ENCODE measurements around the gene MX2.

Gene MX2

DNA sequence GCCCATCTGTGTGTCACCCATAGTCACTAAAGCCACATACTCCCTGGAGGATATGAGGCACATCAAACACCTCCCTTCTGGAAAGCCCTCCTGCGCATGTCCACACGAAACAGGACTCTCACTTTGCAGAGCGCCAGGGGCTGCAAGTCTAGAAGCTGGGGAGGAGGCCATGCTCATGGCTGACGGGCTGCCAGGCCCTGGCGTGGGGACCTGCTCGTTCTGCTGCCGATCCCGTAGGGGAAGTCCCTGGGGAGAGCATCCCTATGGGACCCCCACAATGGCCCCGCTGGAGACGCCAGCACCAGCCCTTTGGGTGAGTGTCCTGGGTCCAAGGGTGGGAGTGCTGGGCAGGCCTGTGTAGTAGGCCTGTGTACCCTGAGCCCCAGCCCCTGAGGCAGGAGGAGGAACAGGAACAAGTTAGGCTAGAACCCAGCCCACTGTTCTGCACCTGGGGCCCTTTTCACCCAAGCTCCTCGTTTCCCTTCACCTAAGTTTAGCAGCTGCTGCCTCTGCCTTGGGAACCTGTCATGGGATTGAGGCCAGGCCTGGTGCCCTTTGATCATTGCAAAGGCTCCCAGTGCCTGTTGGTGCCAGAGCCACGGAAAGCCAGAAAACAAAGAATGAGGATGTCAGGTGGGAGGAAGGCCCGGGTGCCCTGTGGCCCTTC, 35.3 kb upstream of the MX2 start:
- Mint-ChIP-seq H3K4me1 (ENCODE audit: low read depth) (peaks cover 3% of the 10 kb centered on the region), H3K27me3 (peaks cover 5% of the 10 kb centered on the region), H3K4me3 (no peak overlapping the region), H3K9me3 (no peaks in the 10 kb centered on the region), H3K27ac (no peak overlapping the region), H3K36me3 (ENCODE audit: low read depth) (no peaks in the 10 kb centered on the region)
- no peak for DNase-seq

DNA sequence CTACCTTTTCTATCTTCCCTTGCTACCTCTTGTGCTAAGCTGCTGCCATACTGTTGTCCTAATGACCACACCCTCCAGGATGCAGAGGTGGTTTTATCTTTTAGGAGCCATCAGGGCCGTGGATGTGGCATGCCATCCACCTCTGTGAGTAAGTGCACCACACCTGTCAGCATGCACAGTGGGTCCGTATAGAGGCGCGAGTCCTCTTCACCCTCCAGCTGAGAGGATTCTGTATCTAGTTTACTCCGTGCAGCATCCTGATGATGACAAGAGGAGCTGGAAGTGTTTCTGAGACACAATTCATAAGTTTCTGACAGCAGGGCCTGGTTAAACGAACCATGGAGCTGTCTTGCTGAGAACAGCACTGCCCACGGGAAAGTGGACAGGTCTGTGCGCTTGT, 34.1 kb upstream of the MX2 start:
- Mint-ChIP-seq H3K27me3 (no peaks in the 10 kb centered on the region), H3K4me3 (no peak overlapping the region), H3K27ac (no peak overlapping the region), H3K9me3 (no peaks in the 10 kb centered on the region), H3K36me3 (ENCODE audit: low read depth) (no peaks in the 10 kb centered on the region), H3K4me1 (ENCODE audit: low read depth) (no peaks in the 10 kb centered on the region)
- no peak for DNase-seq

DNA sequence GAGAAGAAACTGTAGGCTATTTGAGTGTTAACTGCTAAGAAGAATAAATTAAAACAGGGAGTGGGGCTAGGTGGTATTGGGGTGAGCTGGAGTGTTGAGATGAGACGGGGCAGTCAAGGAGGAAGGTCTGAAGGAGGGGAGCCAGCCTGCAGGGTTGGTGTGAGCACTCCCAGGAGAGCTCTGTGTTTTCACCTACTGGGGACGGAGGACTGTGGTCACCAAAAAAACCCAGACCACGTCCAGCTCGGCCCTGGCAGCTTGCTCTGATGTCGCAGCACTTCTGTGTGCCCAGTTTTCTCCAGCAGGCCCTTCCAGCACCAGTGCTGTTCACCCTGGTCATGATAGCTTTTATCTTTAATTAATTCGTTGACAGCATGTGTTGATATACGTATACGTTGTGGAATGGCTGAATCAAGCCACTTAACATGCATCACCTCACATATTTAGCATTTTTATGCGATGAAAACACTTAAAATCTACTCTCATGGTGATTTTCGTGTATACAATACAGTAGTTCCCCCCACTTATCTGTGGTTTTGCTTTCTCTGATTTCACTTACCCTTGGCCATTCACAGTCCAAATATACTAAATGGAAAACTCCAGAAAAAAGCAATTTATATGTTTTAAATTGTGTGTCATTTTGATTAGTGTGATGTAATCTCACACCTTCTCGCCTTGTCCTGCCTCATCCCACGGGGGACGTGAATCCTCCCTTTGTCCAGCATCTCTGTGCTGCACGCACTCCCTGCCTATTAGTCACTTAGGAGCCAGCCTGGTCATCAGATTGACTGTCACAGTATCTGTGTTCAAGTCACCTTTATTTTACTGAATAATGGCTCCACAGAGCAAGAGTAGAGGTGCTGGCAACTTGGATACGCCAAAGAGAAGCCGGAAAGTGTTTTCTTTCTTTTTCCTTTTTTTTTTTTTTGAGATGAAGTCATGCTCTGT, 32.9 kb upstream of the MX2 start:
- H3K36me3 Mint-ChIP-seq (ENCODE audit: low read depth) = no peaks in the 10 kb centered on the region
- no peaks in the 10 kb centered on the region for H3K9me3 Mint-ChIP-seq
- H3K27me3 Mint-ChIP-seq = no peaks in the 10 kb centered on the region
- H3K4me3 Mint-ChIP-seq = no peak overlapping the region
- no peak overlapping the region for H3K27ac Mint-ChIP-seq
- no peaks in the 10 kb centered on the region for H3K4me1 Mint-ChIP-seq (ENCODE audit: low read depth)
- no peak for DNase-seq

DNA sequence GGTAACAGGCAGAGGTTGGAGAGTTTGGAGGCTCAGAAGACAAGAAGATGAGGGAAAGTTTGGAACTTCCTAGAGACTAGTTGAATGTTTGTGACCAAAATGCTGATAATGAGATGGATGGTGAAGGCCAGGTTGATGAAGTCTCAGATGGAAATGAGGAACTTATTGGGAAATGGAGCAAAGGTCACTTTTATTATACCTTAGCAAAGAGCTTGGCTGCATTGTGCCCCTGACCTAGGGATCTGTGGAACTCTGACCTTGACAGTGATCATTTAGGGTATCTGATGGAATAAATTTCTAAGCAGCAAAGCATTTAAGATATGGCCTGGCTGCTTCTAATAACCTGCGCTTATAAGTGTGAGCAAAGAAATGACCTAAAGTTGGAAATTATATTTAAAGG, 28.1 kb upstream of the MX2 start:
- Mint-ChIP-seq H3K27ac (no peak overlapping the region), H3K4me1 (ENCODE audit: low read depth) (no peaks in the 10 kb centered on the region), H3K4me3 (no peak overlapping the region), H3K27me3 (no peaks in the 10 kb centered on the region), H3K9me3 (peaks cover 9% of the 10 kb centered on the region), H3K36me3 (ENCODE audit: low read depth) (no peaks in the 10 kb centered on the region)
- DNase-seq = no peak

DNA sequence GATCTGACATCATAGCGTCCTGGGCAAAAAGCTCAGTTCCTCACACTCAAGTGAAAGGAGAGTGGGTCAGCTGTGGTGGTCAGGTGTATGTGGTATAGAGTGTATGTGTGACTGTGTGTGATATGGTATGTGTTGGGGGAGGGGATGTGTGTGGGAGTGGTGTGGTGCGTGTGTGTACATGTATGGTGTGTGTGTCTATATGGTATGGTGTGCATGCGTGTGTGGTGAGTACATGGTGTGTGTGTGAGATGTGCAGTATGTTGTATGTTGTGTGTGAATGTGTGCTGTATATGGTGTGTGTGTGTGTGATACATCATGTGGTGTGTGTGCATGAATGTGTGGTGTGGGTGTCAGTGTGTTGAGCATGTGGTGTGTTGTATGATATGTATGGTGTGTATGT, 24.3 kb upstream of the MX2 start:
- H3K4me3 Mint-ChIP-seq = no peak overlapping the region
- DNase-seq = no peak
- no peak overlapping the region for H3K27ac Mint-ChIP-seq
- H3K4me1 Mint-ChIP-seq (ENCODE audit: low read depth) = no peaks in the 10 kb centered on the region
- H3K9me3 Mint-ChIP-seq = peaks cover 15% of the 10 kb centered on the region
- H3K36me3 Mint-ChIP-seq (ENCODE audit: low read depth) = no peaks in the 10 kb centered on the region
- peaks cover 3% of the 10 kb centered on the region for H3K27me3 Mint-ChIP-seq

DNA sequence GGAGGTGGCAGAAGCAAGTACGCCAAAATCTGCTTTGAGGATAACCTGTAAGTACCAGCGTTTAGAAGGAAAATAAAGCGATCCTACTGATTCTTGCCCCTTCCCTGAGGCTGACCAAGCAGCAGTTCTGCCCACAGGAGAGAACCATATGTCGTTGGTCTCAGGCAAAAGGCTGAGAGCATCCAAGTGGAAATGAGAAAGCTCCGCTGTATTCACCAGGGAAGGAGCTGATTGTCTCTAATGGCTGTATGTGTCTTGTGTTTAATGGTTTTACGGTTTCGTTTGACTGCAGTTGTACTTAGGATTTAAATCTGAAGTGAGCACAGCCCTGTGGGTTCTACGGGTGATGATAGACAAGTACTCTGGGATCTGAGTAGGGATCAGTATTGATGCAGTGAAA, 23.4 kb upstream of the MX2 start:
- H3K27me3 Mint-ChIP-seq = peaks cover 6% of the 10 kb centered on the region
- peaks cover 15% of the 10 kb centered on the region for H3K9me3 Mint-ChIP-seq
- no peak for DNase-seq
- H3K4me1 Mint-ChIP-seq (ENCODE audit: low read depth) = no peaks in the 10 kb centered on the region
- H3K4me3 Mint-ChIP-seq = no peak overlapping the region
- H3K36me3 Mint-ChIP-seq (ENCODE audit: low read depth) = no peaks in the 10 kb centered on the region
- H3K27ac Mint-ChIP-seq = no peak overlapping the region

DNA sequence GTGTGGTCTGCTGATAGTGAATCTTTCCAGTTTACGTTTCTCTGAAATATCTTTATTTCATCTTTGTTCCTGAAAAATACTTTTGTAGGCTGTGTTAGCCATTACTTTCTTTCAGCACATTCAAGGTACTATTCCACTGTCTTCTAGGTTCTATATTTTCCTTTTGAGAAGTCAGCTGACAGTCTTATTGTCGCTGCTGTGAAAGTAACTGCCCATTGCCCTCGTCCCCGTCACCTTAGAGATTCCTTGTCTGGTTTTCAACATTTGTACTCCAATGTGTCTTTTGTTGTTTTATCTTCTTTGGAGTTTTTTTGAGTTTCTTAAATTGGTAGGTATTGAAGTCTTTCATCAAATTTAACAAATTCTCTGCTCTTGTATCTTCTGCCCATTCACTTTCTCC, 19.8 kb upstream of the MX2 start:
- Mint-ChIP-seq H3K27me3 (peaks cover 12% of the 10 kb centered on the region), H3K4me1 (ENCODE audit: low read depth) (no peaks in the 10 kb centered on the region), H3K4me3 (no peak overlapping the region), H3K9me3 (peaks cover 6% of the 10 kb centered on the region), H3K27ac (no peak overlapping the region), H3K36me3 (ENCODE audit: low read depth) (no peaks in the 10 kb centered on the region)
- DNase-seq = no peak

DNA sequence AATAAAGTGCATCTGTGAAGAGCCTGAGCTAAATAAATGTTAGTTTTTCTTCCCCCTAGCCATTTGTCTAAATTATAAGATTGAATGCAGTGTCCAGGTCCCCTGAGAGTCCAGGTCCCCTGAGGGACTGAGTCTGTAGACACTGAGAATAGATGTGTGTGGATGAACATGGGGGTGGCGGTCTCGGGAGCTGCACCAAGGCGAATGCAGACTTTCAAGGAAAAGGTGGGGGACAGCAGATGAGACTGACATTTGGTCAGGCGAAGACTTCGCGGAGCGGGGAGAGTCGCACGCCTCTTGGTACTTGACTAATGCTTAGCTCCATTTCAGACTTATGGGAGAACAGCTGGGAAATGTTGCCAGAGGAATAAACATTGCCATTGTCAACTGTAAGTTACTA, 17.7 kb upstream of the MX2 start:
- Mint-ChIP-seq H3K4me3 (no peak overlapping the region), H3K36me3 (ENCODE audit: low read depth) (no peaks in the 10 kb centered on the region), H3K4me1 (ENCODE audit: low read depth) (no peaks in the 10 kb centered on the region), H3K9me3 (peaks cover 6% of the 10 kb centered on the region), H3K27ac (no peak overlapping the region), H3K27me3 (peaks cover 16% of the 10 kb centered on the region)
- no peak for DNase-seq

DNA sequence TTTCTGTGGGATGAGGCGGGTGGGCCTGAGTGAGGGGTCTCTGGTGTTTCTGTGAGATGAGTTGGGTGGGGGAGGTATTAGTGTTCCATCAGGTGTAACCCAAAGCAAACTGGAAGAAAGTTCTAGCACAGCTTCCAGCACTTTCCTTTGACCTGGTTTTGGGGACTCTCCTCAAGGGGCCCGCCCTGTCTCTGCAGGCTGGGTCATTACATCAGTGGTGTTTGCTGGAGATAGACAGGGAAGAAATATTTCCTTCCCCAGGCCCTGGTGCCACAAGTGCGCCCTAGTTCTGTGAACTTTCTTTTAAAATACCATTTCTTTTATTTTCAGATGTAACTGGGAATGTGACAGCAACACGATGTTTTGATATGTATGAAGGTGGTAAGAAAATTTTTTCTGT, 16.5 kb upstream of the MX2 start:
- no peak overlapping the region for H3K4me3 Mint-ChIP-seq
- peaks cover 6% of the 10 kb centered on the region for H3K9me3 Mint-ChIP-seq
- no peaks in the 10 kb centered on the region for H3K36me3 Mint-ChIP-seq (ENCODE audit: low read depth)
- no peak for DNase-seq
- no peak overlapping the region for H3K27ac Mint-ChIP-seq
- H3K4me1 Mint-ChIP-seq (ENCODE audit: low read depth) = no peaks in the 10 kb centered on the region
- H3K27me3 Mint-ChIP-seq = peaks cover 17% of the 10 kb centered on the region

DNA sequence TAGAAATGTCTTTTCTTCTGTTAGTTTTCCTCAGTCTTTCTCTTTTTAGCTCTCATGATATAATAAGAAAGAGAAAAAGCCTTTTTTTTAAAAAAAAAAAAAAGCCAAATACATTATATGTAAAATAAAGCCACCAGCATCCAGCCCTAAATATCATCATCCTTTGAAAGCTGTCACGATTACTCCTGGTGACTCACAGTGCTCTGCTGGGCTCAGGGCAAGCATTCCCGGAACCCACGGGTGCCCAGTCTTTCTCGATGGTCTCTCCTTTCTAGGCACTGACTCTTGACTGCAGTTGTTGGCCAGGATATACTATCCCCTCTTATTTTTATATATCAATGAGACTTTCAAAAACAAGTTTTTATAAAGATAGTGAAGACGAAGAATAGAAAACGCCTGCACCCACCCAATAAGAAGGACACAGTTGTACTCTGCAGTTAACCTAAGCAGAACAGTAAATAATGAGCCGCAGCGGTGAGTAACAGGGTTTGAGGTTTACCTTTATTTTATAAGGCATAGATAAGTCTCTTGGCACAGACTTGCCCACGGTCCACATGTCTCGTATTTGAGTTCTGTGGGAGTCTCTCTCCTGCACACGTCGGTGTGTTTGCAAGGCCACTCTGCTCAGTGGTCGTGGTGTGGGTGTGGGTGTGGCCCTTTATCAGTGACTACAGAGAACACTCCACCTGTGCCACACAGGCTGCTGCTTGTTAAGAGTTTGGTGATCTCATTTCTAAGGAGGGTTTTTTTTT, 15.7 kb upstream of the MX2 start:
- H3K4me1 Mint-ChIP-seq (ENCODE audit: low read depth) = no peaks in the 10 kb centered on the region
- H3K27ac Mint-ChIP-seq = no peak overlapping the region
- no peaks in the 10 kb centered on the region for H3K36me3 Mint-ChIP-seq (ENCODE audit: low read depth)
- no peak overlapping the region for H3K4me3 Mint-ChIP-seq
- peaks cover 17% of the 10 kb centered on the region for H3K27me3 Mint-ChIP-seq
- DNase-seq = no peak
- peaks cover 6% of the 10 kb centered on the region for H3K9me3 Mint-ChIP-seq

DNA sequence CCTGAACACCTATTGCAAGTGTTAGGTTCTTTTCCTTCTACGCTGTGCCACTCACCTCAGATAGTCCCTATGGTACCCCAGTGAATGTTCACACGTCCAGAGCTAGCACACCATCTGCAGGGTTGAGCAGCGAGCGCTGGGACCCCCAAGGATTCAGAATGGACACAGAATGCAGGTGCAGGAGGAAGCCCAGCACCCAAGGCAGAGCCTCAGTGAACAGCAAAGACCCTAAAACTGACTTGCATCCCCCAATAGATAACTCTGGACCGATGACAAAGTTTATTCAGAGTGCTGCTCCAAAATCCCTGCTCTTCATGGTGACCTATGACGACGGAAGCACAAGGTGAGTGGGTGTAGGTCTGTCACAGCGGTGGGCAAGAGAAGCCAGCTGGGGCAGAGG, 15.1 kb upstream of the MX2 start:
- Mint-ChIP-seq H3K4me3 (no peak overlapping the region), H3K27ac (no peak overlapping the region), H3K36me3 (ENCODE audit: low read depth) (no peaks in the 10 kb centered on the region), H3K4me1 (ENCODE audit: low read depth) (no peaks in the 10 kb centered on the region), H3K27me3 (peaks cover 17% of the 10 kb centered on the region), H3K9me3 (peaks cover 6% of the 10 kb centered on the region)
- no peak for DNase-seq

DNA sequence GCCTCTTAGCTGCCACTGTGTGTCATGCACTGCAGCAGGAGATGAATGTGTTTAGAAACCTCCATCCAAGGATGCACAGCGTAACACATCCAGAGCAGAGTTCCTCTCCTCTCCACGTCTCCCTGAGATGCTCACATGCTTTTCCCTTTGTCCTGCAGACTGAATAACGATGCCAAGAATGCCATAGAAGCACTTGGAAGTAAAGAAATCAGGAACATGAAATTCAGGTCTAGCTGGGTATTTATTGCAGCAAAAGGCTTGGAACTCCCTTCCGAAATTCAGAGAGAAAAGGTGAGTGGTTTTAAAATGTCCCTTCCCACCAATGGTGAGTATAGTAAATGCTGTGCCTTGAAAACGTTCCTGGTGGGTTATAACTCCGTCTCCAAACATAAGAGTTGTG, 13.4 kb upstream of the MX2 start:
- no peaks in the 10 kb centered on the region for H3K9me3 Mint-ChIP-seq
- H3K4me3 Mint-ChIP-seq = no peak overlapping the region
- H3K4me1 Mint-ChIP-seq (ENCODE audit: low read depth) = no peaks in the 10 kb centered on the region
- no peaks in the 10 kb centered on the region for H3K36me3 Mint-ChIP-seq (ENCODE audit: low read depth)
- no peak for DNase-seq
- no peak overlapping the region for H3K27ac Mint-ChIP-seq
- H3K27me3 Mint-ChIP-seq = peaks cover 11% of the 10 kb centered on the region

DNA sequence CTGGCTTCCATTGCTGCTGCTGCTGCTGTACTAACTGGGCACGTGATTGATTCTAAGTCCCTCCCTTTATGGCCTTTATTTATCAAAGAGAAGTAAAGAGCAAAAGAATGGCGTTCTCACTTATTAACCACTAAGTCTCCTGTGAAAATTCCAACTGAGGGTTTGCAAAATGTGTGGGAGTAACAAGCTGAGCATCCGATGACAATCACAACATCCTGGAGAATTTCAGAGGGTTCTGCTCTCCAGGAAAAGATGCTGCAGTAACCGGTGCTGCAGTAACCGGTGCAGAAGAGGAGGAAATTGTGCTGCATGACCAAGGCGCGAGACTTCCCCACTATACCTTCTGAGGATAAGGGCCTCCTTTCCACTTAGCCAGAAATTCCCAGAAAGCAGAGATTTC, 12.7 kb upstream of the MX2 start:
- Mint-ChIP-seq H3K9me3 (no peaks in the 10 kb centered on the region), H3K4me3 (no peak overlapping the region), H3K4me1 (ENCODE audit: low read depth) (no peaks in the 10 kb centered on the region), H3K27ac (no peak overlapping the region), H3K36me3 (ENCODE audit: low read depth) (no peaks in the 10 kb centered on the region), H3K27me3 (peaks cover 10% of the 10 kb centered on the region)
- no peak for DNase-seq

DNA sequence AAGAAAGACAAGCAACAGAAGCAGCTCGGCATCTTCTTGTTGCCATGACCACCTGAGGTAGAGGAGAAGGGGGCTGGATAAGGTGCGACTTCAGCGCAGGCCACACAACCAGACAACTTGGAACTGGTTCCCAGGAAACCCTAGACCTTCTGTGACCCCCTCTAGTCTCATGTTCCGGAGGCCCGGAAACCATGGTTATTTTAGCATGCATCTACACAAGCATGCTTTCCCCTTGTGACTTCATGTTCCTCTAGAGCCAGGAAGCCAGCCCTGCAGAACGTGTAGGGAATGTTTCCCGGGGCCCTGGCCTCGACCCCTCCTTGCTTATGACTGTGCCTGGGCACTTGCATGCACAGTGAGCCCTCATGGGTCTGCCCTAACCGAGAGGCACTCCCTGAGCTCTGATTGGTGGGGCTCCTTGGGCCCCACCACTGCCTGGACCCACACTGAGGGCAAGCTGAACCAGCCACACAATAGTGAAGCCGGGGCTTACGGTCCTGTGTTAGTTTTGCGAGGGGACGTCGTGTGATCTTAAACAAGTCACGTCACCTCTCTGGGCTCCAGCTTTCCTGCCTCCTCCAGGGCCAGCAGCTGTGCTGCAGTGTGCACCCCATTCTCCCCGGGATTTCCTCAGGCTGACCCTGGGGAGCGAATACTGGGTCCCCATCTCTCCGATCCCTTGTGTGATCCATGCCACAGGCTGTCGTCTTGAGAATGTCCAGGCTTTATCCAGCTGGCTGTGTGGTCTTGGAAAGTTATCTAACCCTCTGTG, 12.0 kb upstream of the MX2 start:
- Mint-ChIP-seq H3K4me1 (ENCODE audit: low read depth) (peaks cover 2% of the 10 kb centered on the region), H3K27me3 (peaks cover 7% of the 10 kb centered on the region), H3K9me3 (no peaks in the 10 kb centered on the region), H3K36me3 (ENCODE audit: low read depth) (no peaks in the 10 kb centered on the region), H3K4me3 (no peak overlapping the region), H3K27ac (no peak overlapping the region)
- DNase-seq = no peak
